ENCODE results near the gene NEU1.

DNA sequence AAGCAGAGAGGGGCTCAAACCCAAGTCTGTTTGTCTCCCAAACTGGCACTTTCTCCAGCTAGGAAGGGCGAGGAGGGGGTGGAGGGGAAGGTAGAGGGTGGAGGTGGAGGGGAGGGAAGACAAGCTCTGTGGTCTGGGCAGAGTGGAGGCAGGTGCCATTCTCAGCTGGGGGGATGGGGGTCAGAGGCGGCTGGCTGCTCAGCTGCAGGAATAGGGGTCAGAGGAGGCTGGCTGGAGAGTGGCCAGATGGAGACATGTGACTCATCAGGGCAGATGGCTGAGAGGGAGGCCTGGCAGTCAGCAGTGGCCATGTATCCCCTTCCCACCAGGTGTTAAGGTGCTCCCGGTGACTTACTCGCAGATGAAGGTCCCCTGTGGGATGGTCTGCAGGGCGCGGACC, 19.7 kb upstream of the NEU1 start:
- TF ChIP-seq, protein P1, sequence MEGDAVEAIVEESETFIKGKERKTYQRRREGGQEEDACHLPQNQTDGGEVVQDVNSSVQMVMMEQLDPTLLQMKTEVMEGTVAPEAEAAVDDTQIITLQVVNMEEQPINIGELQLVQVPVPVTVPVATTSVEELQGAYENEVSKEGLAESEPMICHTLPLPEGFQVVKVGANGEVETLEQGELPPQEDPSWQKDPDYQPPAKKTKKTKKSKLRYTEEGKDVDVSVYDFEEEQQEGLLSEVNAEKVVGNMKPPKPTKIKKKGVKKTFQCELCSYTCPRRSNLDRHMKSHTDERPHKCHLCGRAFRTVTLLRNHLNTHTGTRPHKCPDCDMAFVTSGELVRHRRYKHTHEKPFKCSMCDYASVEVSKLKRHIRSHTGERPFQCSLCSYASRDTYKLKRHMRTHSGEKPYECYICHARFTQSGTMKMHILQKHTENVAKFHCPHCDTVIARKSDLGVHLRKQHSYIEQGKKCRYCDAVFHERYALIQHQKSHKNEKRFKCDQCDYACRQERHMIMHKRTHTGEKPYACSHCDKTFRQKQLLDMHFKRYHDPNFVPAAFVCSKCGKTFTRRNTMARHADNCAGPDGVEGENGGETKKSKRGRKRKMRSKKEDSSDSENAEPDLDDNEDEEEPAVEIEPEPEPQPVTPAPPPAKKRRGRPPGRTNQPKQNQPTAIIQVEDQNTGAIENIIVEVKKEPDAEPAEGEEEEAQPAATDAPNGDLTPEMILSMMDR (IDR thresholded peaks at IDR 0.05 in 4 of 5, conservative IDR thresholded peaks at IDR 0.05 in 1 of 5): no peak
- TF ChIP-seq POLR2A (IDR thresholded peaks at IDR 0.05): no peak

Data from gastrocnemius medialis (tissue), 4 donors.